HG03575 (cell line): ENCODE data around the gene FKRP.
"Not testable (repeated sequence)": the region's sequence is repeated elsewhere in the genome, so short reads cannot be mapped to it uniquely, and the experiment has no call there.

Source experiments
- ATAC-seq: cut with Tn5 transposase; IDR thresholded peaks from one replicate; pipeline ENCODE4 v1.9.1; 2021; ENCODE audit not compliant: unreplicated experiment, insufficient number of reproducible peaks, low FRiP score; ENCODE audit errors: extremely low read depth

Gene FKRP

DNA sequence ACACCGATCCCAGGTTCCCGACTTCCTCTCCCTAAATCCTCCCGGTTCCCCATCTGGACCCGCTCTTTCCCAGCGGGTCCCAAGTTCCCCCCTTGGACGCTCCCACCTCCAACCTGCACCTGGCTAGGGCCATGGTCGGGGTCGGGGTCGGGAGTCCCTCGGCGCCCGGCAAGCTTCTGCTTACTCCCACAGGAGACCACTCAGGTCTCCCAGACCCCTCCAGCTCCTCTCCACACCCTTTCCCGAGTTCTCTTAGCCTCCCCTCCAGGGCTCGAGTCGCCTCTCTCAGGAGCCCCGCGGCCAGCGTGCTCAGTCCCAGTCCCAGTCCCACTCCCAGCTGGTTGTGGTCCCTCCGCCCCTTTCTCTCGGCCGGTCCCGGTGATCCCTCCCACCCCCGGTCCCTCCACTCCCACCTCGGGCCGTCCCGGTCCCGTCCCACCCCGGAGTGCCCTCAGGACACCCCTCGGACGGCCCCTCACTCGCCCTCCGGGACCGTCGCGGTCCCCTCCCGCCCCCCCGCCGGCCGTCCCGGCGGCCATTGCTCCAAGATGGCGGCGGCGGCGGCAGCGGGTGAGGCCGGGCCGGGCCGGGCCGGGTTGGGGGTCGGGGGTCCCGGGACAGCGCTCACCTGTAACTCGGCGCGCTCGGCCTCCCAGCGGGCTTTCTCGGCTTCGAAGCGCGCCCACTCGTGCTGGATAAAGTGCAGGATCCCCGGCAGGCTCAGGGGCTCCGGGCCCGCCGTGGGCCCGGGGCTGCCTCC lies at the start of gene FKRP:
Gene FKRP, plus strand, starts transcription at position 537 of the 760 bp plus-strand sequence. CDS start 9,394 bp downstream, outside the sequence.
- ATAC-seq, result no peak

DNA sequence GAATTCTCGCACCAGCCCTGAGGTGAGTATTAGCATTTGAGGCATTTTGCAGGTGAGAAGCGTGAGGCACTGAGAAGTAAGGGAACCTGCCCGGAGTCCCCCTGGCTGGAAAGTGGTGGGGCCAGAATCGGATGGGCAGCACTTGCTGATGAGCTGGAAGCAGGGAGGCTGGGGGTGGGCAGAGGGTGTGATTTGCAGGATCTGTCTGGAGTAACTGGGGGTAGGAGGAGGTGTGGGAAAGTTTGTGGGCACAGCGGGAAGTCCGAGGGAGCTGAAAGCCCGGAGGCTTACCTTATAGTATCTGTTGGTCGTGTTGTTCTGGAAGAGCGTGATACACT lies 49.0 kb upstream of the FKRP start:
- no peak for ATAC-seq

DNA sequence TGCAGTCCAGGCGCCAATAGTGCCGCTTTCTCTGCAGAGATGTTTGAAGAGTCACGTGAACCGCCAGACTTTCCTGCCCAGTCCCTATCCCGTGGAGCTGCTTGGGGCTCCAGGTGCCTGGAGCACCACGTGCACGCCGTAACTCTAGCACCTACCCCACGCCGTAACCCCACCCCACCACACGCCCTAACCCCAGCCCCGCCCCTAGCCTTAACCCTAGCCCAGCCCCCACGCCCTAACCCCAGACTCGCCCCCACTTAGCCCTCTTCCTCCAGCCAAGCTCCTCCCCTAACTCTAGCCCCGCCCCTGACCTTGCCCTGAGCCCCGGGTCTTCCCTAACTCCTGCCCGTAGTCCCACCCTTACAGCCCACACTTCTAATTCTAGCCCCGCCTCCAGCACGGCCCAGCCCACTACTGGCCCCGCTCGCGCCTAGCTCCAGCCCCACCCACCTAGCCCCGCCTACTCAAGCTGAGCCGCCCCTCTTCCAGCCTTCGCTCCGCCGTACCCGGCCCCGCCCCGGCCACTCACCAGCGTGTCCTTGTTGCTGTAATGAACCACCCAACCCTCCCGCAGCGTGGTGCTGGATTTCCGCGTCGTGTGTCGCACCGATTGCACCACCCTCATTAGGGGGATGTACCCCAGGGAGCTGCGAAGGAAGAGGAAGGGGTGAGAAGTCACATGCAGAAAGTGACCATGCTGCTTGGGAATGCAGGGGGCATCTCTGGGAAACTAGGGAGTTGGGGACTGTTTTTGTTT lies 48.5 kb upstream of the FKRP start:
- no peak for ATAC-seq

DNA sequence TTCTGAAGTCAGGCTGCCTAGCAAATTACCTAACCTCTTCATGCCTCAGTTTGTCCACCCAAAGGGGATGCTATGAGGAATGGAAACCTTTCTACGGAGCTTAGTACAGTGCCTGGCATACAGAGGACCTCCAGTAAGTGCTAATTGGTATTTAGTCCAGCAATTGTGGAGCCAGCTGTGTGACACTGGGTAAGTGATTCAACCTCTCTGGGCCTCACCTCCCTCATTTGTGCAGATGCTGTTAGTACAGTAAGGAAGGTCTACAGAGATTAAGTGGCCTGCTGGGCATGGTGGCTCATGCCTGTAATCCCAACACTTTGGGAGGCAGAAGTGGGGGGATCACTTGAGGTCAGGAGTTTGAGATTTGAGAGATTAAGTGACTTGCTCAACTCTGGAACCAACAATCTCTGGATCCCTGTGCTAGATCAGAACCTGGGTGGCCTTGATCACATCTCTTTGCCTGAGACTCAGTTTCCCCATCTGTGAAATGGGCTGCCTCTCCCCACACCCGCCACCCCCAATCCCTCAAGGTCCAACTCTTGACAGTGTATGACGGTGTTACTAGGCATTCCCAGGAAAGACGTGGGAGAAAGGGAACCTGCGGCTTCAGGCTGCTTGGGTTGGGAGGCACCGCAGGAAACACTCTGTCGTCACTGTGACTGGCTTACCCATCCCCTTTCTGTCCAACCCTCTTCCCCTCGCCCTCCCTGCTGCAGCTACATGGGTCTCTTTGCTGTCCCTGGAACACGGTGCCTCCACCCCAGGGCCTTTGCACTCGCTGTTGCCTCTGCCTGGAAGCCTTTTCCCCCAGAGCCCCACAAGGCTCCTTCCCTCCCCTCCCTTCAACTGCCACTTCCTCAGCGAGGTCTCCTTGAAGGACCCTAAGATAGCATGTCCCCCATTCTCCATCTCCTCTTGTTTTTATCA lies 47.2 kb upstream of the FKRP start:
- no peak for ATAC-seq

- ATAC-seq, result no peak
These were observed 45.2 kb upstream of the FKRP start for GRCh38 chr19:46700704-46701103.

- no peak for ATAC-seq
These were observed 41.3 kb upstream of the FKRP start for GRCh38 chr19:46704379-46705076.

GRCh38 chr19:46710687-46711086 lies 35.2 kb upstream of the FKRP start:
- ATAC-seq, result no peak

DNA sequence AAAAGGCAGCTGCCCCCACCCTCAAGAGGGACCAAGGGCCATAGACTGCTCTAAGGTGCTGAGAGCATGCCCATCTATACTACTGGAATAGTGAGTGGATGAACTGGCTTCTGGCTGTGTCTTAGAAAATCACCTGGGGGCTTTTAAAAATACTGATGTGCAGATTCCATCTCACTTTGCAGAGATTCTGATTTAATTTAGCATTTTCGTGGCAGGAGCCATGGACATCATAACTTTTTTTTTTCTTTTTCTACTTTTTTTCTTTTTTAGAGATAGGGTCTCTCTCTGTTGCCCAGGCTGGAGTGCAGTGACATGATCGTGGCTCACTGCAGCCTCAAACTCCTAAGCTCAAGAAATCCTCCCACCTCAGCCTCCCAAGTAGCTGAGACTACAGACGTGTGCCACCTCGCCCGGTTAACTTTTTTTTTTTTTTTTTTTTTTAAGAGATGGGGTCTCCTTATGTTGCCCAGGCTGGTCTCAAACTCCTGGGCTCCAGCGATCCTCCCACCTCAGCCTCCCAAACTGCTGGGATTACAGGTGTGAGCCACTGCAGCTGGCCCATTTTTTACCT lies 33.0 kb upstream of the FKRP start:
- not testable (repeated sequence) for ATAC-seq

GRCh38 chr19:46713781-46714443 lies 31.9 kb upstream of the FKRP start:
- no peak for ATAC-seq

- ATAC-seq, result no peak
These were observed 31.3 kb upstream of the FKRP start for GRCh38 chr19:46714444-46715106.

DNA sequence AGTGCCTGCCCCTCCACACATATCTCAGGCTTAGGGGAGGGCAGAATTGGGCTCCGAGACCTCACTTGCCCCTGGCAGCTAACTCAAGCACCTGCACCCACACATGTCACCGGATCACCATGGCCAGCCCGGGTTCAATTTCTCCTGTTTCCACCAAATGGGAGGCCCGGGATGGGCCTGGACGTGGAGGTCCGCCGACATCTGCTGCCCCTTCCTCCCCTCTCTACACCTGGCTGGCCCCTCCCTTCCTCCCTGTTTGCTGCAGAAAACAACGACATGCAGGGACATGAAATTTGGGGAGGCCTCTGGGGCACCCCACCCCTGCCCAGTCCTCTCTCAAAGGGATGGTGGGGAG lies 30.3 kb upstream of the FKRP start:
- no peak for ATAC-seq

- no peak for ATAC-seq
These were observed 29.7 kb upstream of the FKRP start for GRCh38 chr19:46715975-46716671.

DNA sequence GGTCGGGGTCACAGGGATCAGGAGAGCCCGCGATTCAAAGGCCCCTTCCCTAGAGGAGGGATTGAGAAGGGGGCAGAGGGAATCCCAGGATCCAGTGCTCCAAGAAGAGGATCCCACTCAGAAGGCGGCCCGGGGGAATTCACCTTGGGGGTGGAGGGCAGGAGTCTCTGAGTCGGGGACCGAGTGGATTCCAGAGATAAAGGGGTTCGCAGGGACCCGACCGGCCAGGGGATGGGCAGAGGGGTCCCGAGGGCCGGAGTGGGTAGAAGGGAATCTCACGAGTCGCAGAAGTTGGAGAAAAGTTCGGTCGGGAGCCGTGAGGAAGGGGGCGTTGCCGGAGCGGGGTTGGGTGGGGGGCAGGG lies 29.2 kb upstream of the FKRP start:
- ATAC-seq, result no peak

- no peak for ATAC-seq
These were observed 28.7 kb upstream of the FKRP start, which contains the start of gene PRKD2 for GRCh38 chr19:46717034-46717715. Gene PRKD2 (minus strand): TSS chr19:46717114. CDS start chr19:46716370, 744 bp downstream.

DNA sequence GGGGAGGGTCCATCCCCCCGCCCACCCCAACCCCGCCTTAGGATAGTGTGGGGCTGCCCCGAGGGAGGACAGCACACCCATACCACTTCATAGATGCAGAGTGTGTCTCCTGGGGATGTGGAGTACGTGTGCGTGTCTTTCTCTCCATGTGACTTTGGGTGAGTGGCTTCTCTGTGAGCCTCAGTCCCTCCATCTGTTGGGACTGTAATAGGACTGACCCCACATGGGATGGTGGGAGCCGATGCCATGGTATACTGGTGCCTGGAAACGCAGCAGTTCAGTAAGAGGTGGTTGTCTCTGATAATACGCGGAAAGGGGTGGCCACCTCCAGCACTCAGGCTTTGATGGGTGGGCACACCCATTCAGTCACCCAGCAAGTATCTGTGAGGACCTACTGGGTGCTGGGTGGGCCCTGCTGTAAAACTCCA lies 28.1 kb upstream of the FKRP start:
- no peak for ATAC-seq

- ATAC-seq, result no peak
These were observed 27.5 kb upstream of the FKRP start for GRCh38 chr19:46718157-46718933.
